Measurements from ENCODE around the gene AGXT. TPM values are rescaled to one million over a fixed set of nuclear protein-coding genes. Genes with fewer than 3 reads are reported as not detected.

Gene AGXT
- total RNA-seq, 1 donor from 2014 or later = not detected

Other genes with a start within 250 kb of the AGXT start
- not detected in 2 replicates for gene GPR35, start 243.3 kb upstream of the AGXT start, total RNA-seq
- gene AQP12B, start 185.9 kb upstream of the AGXT start, total RNA-seq = not detected in 2 replicates
- gene AQP12A, start 177.0 kb upstream of the AGXT start, total RNA-seq = not detected in 2 replicates
- 35.4 and 69.2 TPM in 2 replicates for gene KIF1A, start 48.6 kb upstream of the AGXT start, total RNA-seq
- 0.43 and 0.81 TPM in 2 replicates for gene MAB21L4, start 27.3 kb downstream of the AGXT start, total RNA-seq
- gene CROCC2, start 37.5 kb downstream of the AGXT start, total RNA-seq = not detected in 2 replicates
- 0.22 and 0.29 TPM in 2 replicates for gene SNED1, start 129.8 kb downstream of the AGXT start, total RNA-seq
- 9.7 and 33.8 TPM in 2 replicates for gene MTERF4, start 233.5 kb downstream of the AGXT start, total RNA-seq

Measured in epithelial cell of proximal tubule (primary cell).